H9 (cell line): Measurements from ENCODE around the gene DHX36. TPM values are rescaled to one million over a fixed set of nuclear protein-coding genes. Genes with fewer than 3 reads are reported as not detected.

ENCODE experiments used
- DNase-seq: peaks from one replicate; pipeline ENCODE4 v3.0.0-alpha.2; 2017
- H2AFZ ChIP-seq: one replicate; pipeline ENCODE4 v1.6.1; 2013; ENCODE audit warnings: mild to moderate bottlenecking, low read length, control low read depth, moderate library complexity
- H2AK5ac ChIP-seq: 2 replicates; pipeline ENCODE4 v1.6.1; 2013; ENCODE audit warnings: low read length, control low read depth, mixed read lengths; ENCODE audit not compliant: insufficient read length
- H2BK120ac ChIP-seq: one replicate; pipeline ENCODE4 v1.6.1; 2013; ENCODE audit warnings: low read depth, mild to moderate bottlenecking, low read length, control low read depth, inconsistent platforms; ENCODE audit not compliant: poor library complexity, severe bottlenecking
- H2BK12ac ChIP-seq: 2 replicates; pipeline ENCODE4 v1.6.1; 2013; ENCODE audit warnings: low read length, control low read depth, mixed read lengths, low read depth; ENCODE audit not compliant: insufficient read length
- H2BK15ac ChIP-seq: 2 replicates; pipeline ENCODE4 v1.6.1; 2013; ENCODE audit warnings: low read depth, low read length, control low read depth
- H2BK20ac ChIP-seq: one replicate; pipeline ENCODE4 v1.6.1; 2013; ENCODE audit warnings: low read depth, mild to moderate bottlenecking, low read length, control low read depth, inconsistent platforms; ENCODE audit not compliant: poor library complexity, severe bottlenecking
- H2BK5ac ChIP-seq: 2 replicates; pipeline ENCODE4 v1.6.1; 2013; ENCODE audit warnings: low read length, control low read depth, mixed read lengths; ENCODE audit not compliant: insufficient read length
- H3K14ac ChIP-seq: 2 replicates; pipeline ENCODE4 v1.6.1; 2013; ENCODE audit warnings: low read length, control low read depth; ENCODE audit not compliant: insufficient read depth
- H3K18ac ChIP-seq: 2 replicates; pipeline ENCODE4 v1.6.1; 2013; ENCODE audit warnings: low read depth, mild to moderate bottlenecking, mixed read lengths, low read length, control low read depth; ENCODE audit not compliant: insufficient read length
- H3K23ac ChIP-seq: 2 replicates; pipeline ENCODE4 v1.6.1; 2013; ENCODE audit warnings: low read length, control low read depth, mixed read lengths, low read depth; ENCODE audit not compliant: insufficient read length
- H3K23me2 ChIP-seq: 2 replicates; pipeline ENCODE4 v1.6.1; 2013; ENCODE audit warnings: low read depth, mild to moderate bottlenecking, mixed read lengths, low read length, control low read depth; ENCODE audit not compliant: insufficient read length, poor library complexity, severe bottlenecking
- H3K27ac ChIP-seq: 2 replicates; pipeline ENCODE4 v1.5.1; 2013; ENCODE audit warnings: low read length, control low read depth, mixed read lengths, low read depth; ENCODE audit not compliant: insufficient read length
- H3K27me3 ChIP-seq: 2 replicates; pipeline ENCODE4 v1.6.1; 2013; ENCODE audit warnings: low read length, control low read depth, inconsistent platforms; ENCODE audit not compliant: insufficient read depth
- H3K4ac ChIP-seq: 2 replicates; pipeline ENCODE4 v1.6.1; 2013; ENCODE audit warnings: low read depth, mild to moderate bottlenecking, control low read depth, inconsistent platforms, low read length, moderate library complexity
- H3K4me1 ChIP-seq: 2 replicates; pipeline ENCODE4 v1.6.1; 2013; ENCODE audit warnings: low read length, control low read depth, inconsistent platforms; ENCODE audit not compliant: insufficient read depth
- H3K4me2 ChIP-seq: 2 replicates; pipeline ENCODE4 v1.6.1; 2013; ENCODE audit warnings: low read length, control low read depth, mixed read lengths; ENCODE audit not compliant: insufficient read length, insufficient read depth
- H3K56ac ChIP-seq: 2 replicates; pipeline ENCODE4 v1.6.1; 2013; ENCODE audit warnings: low read depth, mild to moderate bottlenecking, mixed read lengths, low read length, control low read depth; ENCODE audit not compliant: insufficient read length
- H3K79me1 ChIP-seq: 2 replicates; pipeline ENCODE4 v1.6.1; 2013; ENCODE audit warnings: low read depth, mild to moderate bottlenecking, moderate library complexity, low read length, control low read depth, inconsistent platforms; ENCODE audit not compliant: insufficient read depth, poor library complexity, severe bottlenecking
- H3K79me2 ChIP-seq: 2 replicates; pipeline ENCODE4 v1.6.1; 2013; ENCODE audit warnings: low read length, control low read depth, inconsistent platforms; ENCODE audit not compliant: insufficient read depth
- H3K9ac ChIP-seq: 2 replicates; pipeline ENCODE4 v1.6.1; 2013; ENCODE audit warnings: low read length, control low read depth, mixed read lengths; ENCODE audit not compliant: insufficient read length; ENCODE audit errors: extremely low read depth
- H3K9me3 ChIP-seq: one replicate; pipeline ENCODE4 v1.6.1; 2013; ENCODE audit warnings: low read depth, low read length, inconsistent platforms; ENCODE audit not compliant: control insufficient read depth
- H3T11ph ChIP-seq: one replicate; pipeline ENCODE4 v1.6.1; 2013; ENCODE audit warnings: mild to moderate bottlenecking, low read length, control low read depth, inconsistent platforms
- H4K20me1 ChIP-seq: one replicate; pipeline ENCODE4 v1.6.1; 2013; ENCODE audit not compliant: control insufficient read depth, insufficient read length, insufficient read depth
- H4K5ac ChIP-seq: 2 replicates; pipeline ENCODE4 v1.6.1; 2013; ENCODE audit warnings: low read depth, mild to moderate bottlenecking, mixed read lengths, low read length, control low read depth; ENCODE audit not compliant: insufficient read length
- H4K8ac ChIP-seq: replicated peaks from 2 replicates; pipeline ENCODE4 v1.6.1; 2013; ENCODE audit warnings: low read length, control low read depth, mixed read lengths, low read depth; ENCODE audit not compliant: insufficient read length
- H4K91ac ChIP-seq: 2 replicates; pipeline ENCODE4 v1.6.1; 2013; ENCODE audit warnings: low read depth, mild to moderate bottlenecking, moderate library complexity, mixed read lengths, low read length, control low read depth; ENCODE audit not compliant: insufficient read length
- H3K27ac Mint-ChIP-seq, 3 experiments: 2 replicates in 2 of 3; 3 replicates in 1 of 3; pipeline ENCODE4 v1.8.0; 2020 to 2021; ENCODE audit warnings: mixed read lengths in 3 of 3, mild to moderate bottlenecking in 1 of 3, moderate library complexity in 1 of 3
- H3K27me3 Mint-ChIP-seq: 2 replicates; pipeline ENCODE4 v1.8.0; 2021; ENCODE audit warnings: low read depth, mild to moderate bottlenecking, moderate library complexity, mixed read lengths
- H3K36me3 Mint-ChIP-seq, 3 experiments: 2 replicates in 2 of 3; 3 replicates in 1 of 3; pipeline ENCODE4 v1.8.0; 2020 to 2021; ENCODE audit warnings: low read depth in 3 of 3, mixed read lengths in 3 of 3; ENCODE audit not compliant: insufficient read depth in 1 of 3
- H3K4me1 Mint-ChIP-seq, 2 experiments: 2 replicates each; pipeline ENCODE4 v1.8.0; 2020; ENCODE audit warnings: mixed read lengths in 2 of 2
- H3K4me3 Mint-ChIP-seq, 2 experiments: 2 replicates in 1 of 2; 3 replicates in 1 of 2; pipeline ENCODE4 v1.8.0; 2020 to 2021; ENCODE audit warnings: mild to moderate bottlenecking in 2 of 2, mixed read lengths in 2 of 2, moderate library complexity in 1 of 2
- H3K9me3 Mint-ChIP-seq, 2 experiments: 2 replicates in 1 of 2; 3 replicates in 1 of 2; pipeline ENCODE4 v1.8.0; 2020; ENCODE audit warnings: mild to moderate bottlenecking in 2 of 2, mixed read lengths in 2 of 2, moderate library complexity in 1 of 2
- WGBS: extraction: QIAGEN DNeasy Blood & Tissue Kit; methylation state at CpG from one replicate; pipeline ENCODE4 v1.1.7; 2013; ENCODE audit warnings: missing lambda C conversion rate, low lambda C conversion rate, mixed read lengths; ENCODE audit not compliant: insufficient read length; ENCODE audit errors: extremely low coverage; 5-methylcytosine and 5-hydroxymethylcytosine counted together
- total RNA-seq: library from RNA; stranded (reverse); gene quantifications from 2 replicates; pipeline ENCODE4 v1.2.1, GENCODE V29; 2021
- TF ChIP-seq, protein P1 (sequence below): fragments of 200-600 bp; sonication (generic); conservative IDR thresholded peaks from 3 replicates; pipeline ENCODE4 v1.8.0; 2021; ENCODE audit warnings: antibody characterized with exemption, mild to moderate bottlenecking

Gene DHX36
- total RNA-seq, 1 experiment from 2014 or later, result 103 TPM

DNA sequence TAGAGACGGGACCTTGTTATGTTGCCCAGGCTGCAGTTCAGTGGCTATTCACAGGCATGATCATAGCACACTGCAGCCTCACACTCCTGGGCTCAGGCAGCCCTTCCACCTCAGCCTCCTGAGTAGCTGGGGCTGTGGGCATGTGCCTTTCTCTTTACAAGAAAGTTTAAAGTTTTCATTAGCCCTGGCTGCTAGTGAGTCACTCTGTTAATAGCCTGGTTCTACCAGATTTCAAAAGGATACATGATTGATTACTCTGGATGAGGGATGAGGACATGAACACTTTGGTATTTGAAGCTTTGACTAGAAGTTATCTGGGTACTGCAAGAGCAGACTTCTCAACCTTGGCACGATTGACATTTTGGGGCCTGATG is 95.1 kb downstream of the DHX36 start:
- no peaks in the 10 kb centered on the region for H4K20me1 ChIP-seq
- Mint-ChIP-seq H3K36me3 (no peaks in the 10 kb centered on the region), H3K9me3 (no peaks in the 10 kb centered on the region), H3K27ac (peak overlapping the region in 1 of 3 experiments; percentile 48; a peak in 1 of 7 replicates), H3K4me1 (peaks cover 3 to 4% of the 10 kb centered on the region in 2 experiments; a peak in 3 of 4 replicates), H3K27me3 (no peaks in the 10 kb centered on the region), H3K4me3 (no peak overlapping the region)
- H3K4me1 ChIP-seq, result no peaks in the 10 kb centered on the region
- no peaks in the 10 kb centered on the region for H3K9me3 ChIP-seq
- H2AFZ ChIP-seq, result no peak overlapping the region
- no peak overlapping the region for H2BK12ac ChIP-seq
- H3K9ac ChIP-seq, result no peak overlapping the region
- H3T11ph ChIP-seq, result no peak overlapping the region
- no peak overlapping the region for H4K91ac ChIP-seq
- H4K8ac ChIP-seq, result no peak overlapping the region
- H3K23me2 ChIP-seq, result no peaks in the 10 kb centered on the region
- H4K5ac ChIP-seq, result no peak overlapping the region
- TF ChIP-seq, protein P1, sequence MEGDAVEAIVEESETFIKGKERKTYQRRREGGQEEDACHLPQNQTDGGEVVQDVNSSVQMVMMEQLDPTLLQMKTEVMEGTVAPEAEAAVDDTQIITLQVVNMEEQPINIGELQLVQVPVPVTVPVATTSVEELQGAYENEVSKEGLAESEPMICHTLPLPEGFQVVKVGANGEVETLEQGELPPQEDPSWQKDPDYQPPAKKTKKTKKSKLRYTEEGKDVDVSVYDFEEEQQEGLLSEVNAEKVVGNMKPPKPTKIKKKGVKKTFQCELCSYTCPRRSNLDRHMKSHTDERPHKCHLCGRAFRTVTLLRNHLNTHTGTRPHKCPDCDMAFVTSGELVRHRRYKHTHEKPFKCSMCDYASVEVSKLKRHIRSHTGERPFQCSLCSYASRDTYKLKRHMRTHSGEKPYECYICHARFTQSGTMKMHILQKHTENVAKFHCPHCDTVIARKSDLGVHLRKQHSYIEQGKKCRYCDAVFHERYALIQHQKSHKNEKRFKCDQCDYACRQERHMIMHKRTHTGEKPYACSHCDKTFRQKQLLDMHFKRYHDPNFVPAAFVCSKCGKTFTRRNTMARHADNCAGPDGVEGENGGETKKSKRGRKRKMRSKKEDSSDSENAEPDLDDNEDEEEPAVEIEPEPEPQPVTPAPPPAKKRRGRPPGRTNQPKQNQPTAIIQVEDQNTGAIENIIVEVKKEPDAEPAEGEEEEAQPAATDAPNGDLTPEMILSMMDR, result no peak
- H2BK15ac ChIP-seq, result no peak overlapping the region
- no peak overlapping the region for H3K27ac ChIP-seq
- H2BK20ac ChIP-seq, result no peak overlapping the region
- no peak overlapping the region for H3K4me2 ChIP-seq
- no peak for DNase-seq
- no peak overlapping the region for H2BK5ac ChIP-seq
- no peak overlapping the region for H2AK5ac ChIP-seq
- no peak overlapping the region for H3K23ac ChIP-seq
- no peak overlapping the region for H3K4ac ChIP-seq
- no peaks in the 10 kb centered on the region for H3K79me1 ChIP-seq
- no peak overlapping the region for H3K18ac ChIP-seq
- no peak overlapping the region for H2BK120ac ChIP-seq
- no CpG with 5 or more reads among the region's 2 CpGs for WGBS
- no peak overlapping the region for H3K14ac ChIP-seq
- H3K79me2 ChIP-seq, result no peaks in the 10 kb centered on the region
- H3K56ac ChIP-seq, result no peak overlapping the region
- no peaks in the 10 kb centered on the region for H3K27me3 ChIP-seq
